Measurements from ENCODE around the gene PSTPIP1. TPM values are rescaled to one million over a fixed set of nuclear protein-coding genes. Genes with fewer than 3 reads are reported as not detected.

The PSTPIP1 gene
- polyA plus RNA-seq, 2 of the 4 experiments (the other 2 are of a cell fraction) = not detected

DNA sequence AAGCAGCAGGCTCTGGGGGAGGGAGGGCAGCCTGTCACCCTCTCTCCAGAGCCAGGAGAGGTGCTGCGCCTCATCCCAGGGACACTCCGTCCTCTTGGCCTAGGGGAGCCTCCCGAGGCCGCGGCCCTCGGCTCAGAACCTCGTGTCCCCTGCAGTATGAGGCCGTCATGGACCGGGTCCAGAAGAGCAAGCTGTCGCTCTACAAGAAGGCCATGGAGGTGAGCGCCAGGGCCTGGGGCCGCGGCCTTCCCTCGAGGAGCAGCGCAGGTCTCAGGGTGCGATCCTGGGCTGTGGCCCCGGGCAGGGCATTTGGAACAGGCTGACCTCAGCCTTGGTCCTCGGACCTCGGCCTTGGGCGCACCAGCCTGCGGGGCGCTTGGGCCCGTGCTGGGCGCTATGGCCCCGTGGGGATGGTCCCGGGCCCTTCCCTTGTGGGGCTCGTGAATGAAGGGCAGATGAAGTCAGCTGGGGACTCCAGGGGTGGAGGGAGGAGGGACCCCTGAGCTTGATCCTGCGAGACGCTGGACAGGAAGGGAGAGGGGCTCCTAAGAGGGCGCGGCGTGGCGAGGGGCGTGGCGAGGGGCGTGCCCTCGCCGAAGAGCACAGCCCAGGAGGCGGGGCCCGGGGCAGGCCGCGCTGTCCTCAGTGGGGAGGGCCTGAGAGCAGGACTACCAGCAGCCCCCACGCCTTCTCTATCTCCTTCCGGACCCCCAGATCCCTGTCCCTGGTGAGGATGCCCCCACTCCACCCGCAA lies 32.9 kb downstream of the PSTPIP1 start:
- CTCF ChIA-PET = interaction anchor here (0.7 to 6.6 kb wide), 4 partner anchors 19 to 605 kb away, joined by 3 to 50 read pairs (median 4); no protein-coding TSS in a partner anchor
- FAIRE-seq = no peak

DNA sequence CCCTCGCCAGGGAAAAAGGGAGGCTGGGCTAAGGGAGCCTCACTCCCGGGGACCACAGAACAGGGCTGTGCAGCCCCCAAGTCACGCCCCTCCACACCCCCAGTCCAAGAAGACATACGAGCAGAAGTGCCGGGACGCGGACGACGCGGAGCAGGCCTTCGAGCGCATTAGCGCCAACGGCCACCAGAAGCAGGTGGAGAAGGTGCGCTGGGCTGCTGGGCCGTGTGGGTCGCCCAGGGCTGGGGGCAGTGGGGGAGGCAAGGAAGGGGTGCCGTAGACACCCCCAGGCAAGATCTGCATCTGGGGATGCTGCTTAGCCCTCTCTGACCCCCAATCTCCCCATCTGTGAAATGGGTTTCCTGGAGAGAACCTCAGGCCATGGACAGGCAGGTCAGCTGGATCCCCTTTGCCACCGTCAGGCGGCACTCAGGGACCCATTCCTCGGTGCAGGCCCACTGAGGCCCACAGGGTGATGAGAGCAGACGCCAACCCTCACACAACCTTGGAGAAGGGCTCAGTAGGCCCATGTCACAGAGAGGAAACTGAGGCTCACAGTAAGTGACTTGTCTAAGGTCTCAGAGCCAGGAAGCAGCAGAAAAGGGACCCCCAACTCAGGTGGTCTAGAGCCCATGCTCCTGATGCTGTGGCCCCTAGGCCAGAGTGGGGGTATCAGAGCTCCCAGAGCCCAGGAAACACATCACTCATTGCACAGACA lies 33.7 kb downstream of the PSTPIP1 start:
- CTCF ChIA-PET = interaction anchor here (0.9 to 1.4 kb wide), 2 partner anchors 9 to 514 kb away, joined by 3 read pairs; no protein-coding TSS in a partner anchor

More for the DNA sequence above, 32.9 kb downstream of the PSTPIP1 start:
- H3K4me2 ChIP-seq = peak overlapping the region; percentile 41
- ATAC-seq = peak in 1 of 2 experiments; percentile 30; a peak in 3 of 6 replicates
- WGBS (ENCODE audit: missing lambda C conversion rate) = 61% methylated on average over 32 of the region's 45 CpGs
- no peaks in the 10 kb centered on the region for H3K4me1 ChIP-seq
- H3K9me3 ChIP-seq = no peaks in the 10 kb centered on the region
- no peak for DNase-seq (ENCODE audit: low read depth in 1 of 2, low spot score in 1 of 2)
- POLR2A ChIA-PET = no interaction called here
- no peak overlapping the region for H3K4me3 ChIP-seq
- no peak overlapping the region for H3K27ac ChIP-seq
- TF ChIP-seq, protein P1, sequence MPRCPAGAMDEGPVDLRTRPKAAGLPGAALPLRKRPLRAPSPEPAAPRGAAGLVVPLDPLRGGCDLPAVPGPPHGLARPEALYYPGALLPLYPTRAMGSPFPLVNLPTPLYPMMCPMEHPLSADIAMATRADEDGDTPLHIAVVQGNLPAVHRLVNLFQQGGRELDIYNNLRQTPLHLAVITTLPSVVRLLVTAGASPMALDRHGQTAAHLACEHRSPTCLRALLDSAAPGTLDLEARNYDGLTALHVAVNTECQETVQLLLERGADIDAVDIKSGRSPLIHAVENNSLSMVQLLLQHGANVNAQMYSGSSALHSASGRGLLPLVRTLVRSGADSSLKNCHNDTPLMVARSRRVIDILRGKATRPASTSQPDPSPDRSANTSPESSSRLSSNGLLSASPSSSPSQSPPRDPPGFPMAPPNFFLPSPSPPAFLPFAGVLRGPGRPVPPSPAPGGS (IDR thresholded peaks at IDR 0.05) = no peak
- TF ChIP-seq SREBF2 (IDR thresholded peaks at IDR 0.05) (no peak), HOXA7 (CRISPR knock-in tag; IDR thresholded peaks at IDR 0.05) (no peak), RNF2 (IDR thresholded peaks at IDR 0.05; ENCODE audit: borderline replicate concordance, low read depth) (no peak), RARB (CRISPR knock-in tag; IDR thresholded peaks at IDR 0.05) (no peak)

More for the DNA sequence above, 33.7 kb downstream of the PSTPIP1 start:
- no peak overlapping the region for H3K27ac ChIP-seq
- TF ChIP-seq KDM5A (IDR thresholded peaks at IDR 0.05) (no peak), NR3C1 (IDR thresholded peaks at IDR 0.05) (no peak), PHF8 (IDR thresholded peaks at IDR 0.05; ENCODE audit: borderline replicate concordance, low read depth) (no peak), JUN (IDR thresholded peaks at IDR 0.05) (no peak), FOSB (CRISPR knock-in tag; IDR thresholded peaks at IDR 0.05) (no peak), MYC (IDR thresholded peaks at IDR 0.05; ENCODE audit: borderline replicate concordance, low read length) (no peak), TP53 (CRISPR knock-in tag; IDR thresholded peaks at IDR 0.05) (no peak), EHMT2 (IDR thresholded peaks at IDR 0.05; ENCODE audit: low read depth) (no peak), CHD2 (IDR thresholded peaks at IDR 0.05; ENCODE audit: low read length, partially characterized antibody) (no peak), EHF (CRISPR knock-in tag; IDR thresholded peaks at IDR 0.05) (no peak), CBX8 (IDR thresholded peaks at IDR 0.05) (no peak), HDAC2 (IDR thresholded peaks at IDR 0.05) (no peak), CHD4 (IDR thresholded peaks at IDR 0.05; ENCODE audit: borderline replicate concordance) (no peak), EP300 (IDR thresholded peaks at IDR 0.05) (no peak), MAZ (IDR thresholded peaks at IDR 0.05; ENCODE audit: borderline replicate concordance, low read depth, low read length) (no peak)
- TF ChIP-seq, protein P2, sequence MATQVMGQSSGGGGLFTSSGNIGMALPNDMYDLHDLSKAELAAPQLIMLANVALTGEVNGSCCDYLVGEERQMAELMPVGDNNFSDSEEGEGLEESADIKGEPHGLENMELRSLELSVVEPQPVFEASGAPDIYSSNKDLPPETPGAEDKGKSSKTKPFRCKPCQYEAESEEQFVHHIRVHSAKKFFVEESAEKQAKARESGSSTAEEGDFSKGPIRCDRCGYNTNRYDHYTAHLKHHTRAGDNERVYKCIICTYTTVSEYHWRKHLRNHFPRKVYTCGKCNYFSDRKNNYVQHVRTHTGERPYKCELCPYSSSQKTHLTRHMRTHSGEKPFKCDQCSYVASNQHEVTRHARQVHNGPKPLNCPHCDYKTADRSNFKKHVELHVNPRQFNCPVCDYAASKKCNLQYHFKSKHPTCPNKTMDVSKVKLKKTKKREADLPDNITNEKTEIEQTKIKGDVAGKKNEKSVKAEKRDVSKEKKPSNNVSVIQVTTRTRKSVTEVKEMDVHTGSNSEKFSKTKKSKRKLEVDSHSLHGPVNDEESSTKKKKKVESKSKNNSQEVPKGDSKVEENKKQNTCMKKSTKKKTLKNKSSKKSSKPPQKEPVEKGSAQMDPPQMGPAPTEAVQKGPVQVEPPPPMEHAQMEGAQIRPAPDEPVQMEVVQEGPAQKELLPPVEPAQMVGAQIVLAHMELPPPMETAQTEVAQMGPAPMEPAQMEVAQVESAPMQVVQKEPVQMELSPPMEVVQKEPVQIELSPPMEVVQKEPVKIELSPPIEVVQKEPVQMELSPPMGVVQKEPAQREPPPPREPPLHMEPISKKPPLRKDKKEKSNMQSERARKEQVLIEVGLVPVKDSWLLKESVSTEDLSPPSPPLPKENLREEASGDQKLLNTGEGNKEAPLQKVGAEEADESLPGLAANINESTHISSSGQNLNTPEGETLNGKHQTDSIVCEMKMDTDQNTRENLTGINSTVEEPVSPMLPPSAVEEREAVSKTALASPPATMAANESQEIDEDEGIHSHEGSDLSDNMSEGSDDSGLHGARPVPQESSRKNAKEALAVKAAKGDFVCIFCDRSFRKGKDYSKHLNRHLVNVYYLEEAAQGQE (IDR thresholded peaks at IDR 0.05) = no peak
- TF ChIP-seq, protein P3, sequence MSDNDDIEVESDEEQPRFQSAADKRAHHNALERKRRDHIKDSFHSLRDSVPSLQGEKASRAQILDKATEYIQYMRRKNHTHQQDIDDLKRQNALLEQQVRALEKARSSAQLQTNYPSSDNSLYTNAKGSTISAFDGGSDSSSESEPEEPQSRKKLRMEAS (IDR thresholded peaks at IDR 0.05) = no peak
- H3K4me1 ChIP-seq = no peaks in the 10 kb centered on the region
- no peak overlapping the region for H3K4me3 ChIP-seq
- no peak for ATAC-seq
- 84% methylated on average over 22 of the region's 22 CpGs for WGBS (ENCODE audit: missing lambda C conversion rate)
- POLR2A ChIA-PET = no interaction called here
- H3K4me2 ChIP-seq = peak overlapping the region; percentile 41
- no peak for DNase-seq (ENCODE audit: low read depth in 1 of 2, low spot score in 1 of 2)
- H3K9me3 ChIP-seq = no peaks in the 10 kb centered on the region
- no peak for FAIRE-seq
